Mucosa of rectum (tissue), 2 donors: ENCODE measurements around the gene AMOTL1.
"Not testable (repeated sequence)": the region's sequence is repeated elsewhere in the genome, so short reads cannot be mapped to it uniquely, and the experiment has no call there.

Experiments
- H3K27ac ChIP-seq, 2 donors: one replicate each; pipeline ENCODE4 v1.7.0; 2013; ENCODE audit warnings: inconsistent platforms in 2 of 2, low read depth in 2 of 2, low read length in 2 of 2
- H3K27me3 ChIP-seq, 2 donors: one replicate each; pipeline ENCODE4 v1.7.0; 2013; ENCODE audit warnings: low read length in 2 of 2; ENCODE audit not compliant: control insufficient read depth in 2 of 2, insufficient read depth in 2 of 2
- H3K36me3 ChIP-seq, 2 donors: one replicate each; pipeline ENCODE4 v1.7.0; 2013; ENCODE audit warnings: low read length in 2 of 2; ENCODE audit not compliant: control insufficient read depth in 2 of 2, insufficient read depth in 2 of 2
- H3K4me1 ChIP-seq, 2 donors: one replicate each; pipeline ENCODE4 v1.7.0; 2013; ENCODE audit warnings: low read length in 2 of 2, mild to moderate bottlenecking in 1 of 2; ENCODE audit not compliant: control insufficient read depth in 2 of 2, insufficient read depth in 2 of 2
- H3K4me3 ChIP-seq, 2 donors: one replicate each; pipeline ENCODE4 v1.7.0; 2013; ENCODE audit warnings: low read length in 2 of 2
- H3K9ac ChIP-seq, 2 donors: one replicate each; pipeline ENCODE4 v1.7.0; 2013; ENCODE audit warnings: low read length in 2 of 2, low read depth in 1 of 2, mild to moderate bottlenecking in 1 of 2
- H3K9me3 ChIP-seq, 2 donors: one replicate each; pipeline ENCODE4 v1.7.0; 2013; ENCODE audit warnings: low read length in 2 of 2; ENCODE audit not compliant: control insufficient read depth in 2 of 2
- donor health status: healthy.
- donor health status: Normal muscosa, but diverticular disease.

AMOTL1 gene

GRCh38 chr11:94790661-94791180 lies 22.6 kb downstream of the AMOTL1 start:
- Histone ChIP-seq H3K9me3 (no peaks in the 10 kb centered on the region), H3K36me3 (no peaks in the 10 kb centered on the region), H3K4me3 (no peak overlapping the region), H3K27me3 (no peaks in the 10 kb centered on the region), H3K9ac (no peak overlapping the region), H3K27ac (no peak overlapping the region), H3K4me1 (peaks cover 0 to 10% of the 10 kb centered on the region in 2 donors)

GRCh38 chr11:94791216-94791889 lies 23.2 kb downstream of the AMOTL1 start:
- no peak overlapping the region for H3K27ac ChIP-seq
- no peaks in the 10 kb centered on the region for H3K27me3 ChIP-seq
- no peaks in the 10 kb centered on the region for H3K36me3 ChIP-seq
- no peak overlapping the region for H3K9ac ChIP-seq
- H3K9me3 ChIP-seq = no peaks in the 10 kb centered on the region
- H3K4me3 ChIP-seq = no peak overlapping the region
- peaks cover 0 to 10% of the 10 kb centered on the region in 2 donors for H3K4me1 ChIP-seq

GRCh38 chr11:94791942-94792341 lies 23.8 kb downstream of the AMOTL1 start:
- not testable (repeated sequence) for H3K9me3 ChIP-seq, H3K27ac ChIP-seq, H3K9ac ChIP-seq, H3K36me3 ChIP-seq, H3K27me3 ChIP-seq, H3K4me3 ChIP-seq
- peaks cover 0 to 10% of the 10 kb centered on the region in 2 donors for H3K4me1 ChIP-seq

- H3K4me1 ChIP-seq = peaks cover 0 to 10% of the 10 kb centered on the region in 2 donors
- H3K9ac ChIP-seq = no peak overlapping the region
- no peaks in the 10 kb centered on the region for H3K9me3 ChIP-seq
- no peak overlapping the region for H3K4me3 ChIP-seq
- no peaks in the 10 kb centered on the region for H3K36me3 ChIP-seq
- H3K27me3 ChIP-seq = no peaks in the 10 kb centered on the region
- no peak overlapping the region for H3K27ac ChIP-seq
These were observed 24.3 kb downstream of the AMOTL1 start for GRCh38 chr11:94792451-94792850.

GRCh38 chr11:94793002-94793401 lies 24.8 kb downstream of the AMOTL1 start:
- Histone ChIP-seq H3K27me3 (no peaks in the 10 kb centered on the region), H3K4me3 (no peak overlapping the region), H3K27ac (no peak overlapping the region), H3K9me3 (no peaks in the 10 kb centered on the region), H3K36me3 (no peaks in the 10 kb centered on the region), H3K9ac (no peak overlapping the region), H3K4me1 (peaks cover 0 to 7% of the 10 kb centered on the region in 2 donors)

- peaks cover 0 to under 1% of the 10 kb centered on the region in 2 donors for H3K4me1 ChIP-seq
These were observed 25.7 kb downstream of the AMOTL1 start for GRCh38 chr11:94793822-94794221.

GRCh38 chr11:94794287-94795168 lies 26.4 kb downstream of the AMOTL1 start:
- H3K27me3 ChIP-seq = no peaks in the 10 kb centered on the region
- no peak overlapping the region for H3K9ac ChIP-seq
- no peaks in the 10 kb centered on the region for H3K9me3 ChIP-seq
- H3K27ac ChIP-seq = no peak overlapping the region
- no peaks in the 10 kb centered on the region for H3K36me3 ChIP-seq
- H3K4me1 ChIP-seq = no peaks in the 10 kb centered on the region
- no peak overlapping the region for H3K4me3 ChIP-seq

More at GRCh38 chr11:94793822-94794221, 25.7 kb downstream of the AMOTL1 start:
- no peak overlapping the region for H3K4me3 ChIP-seq
- H3K27me3 ChIP-seq = no peaks in the 10 kb centered on the region
- no peak overlapping the region for H3K27ac ChIP-seq
- no peaks in the 10 kb centered on the region for H3K9me3 ChIP-seq
- no peak overlapping the region for H3K9ac ChIP-seq
- no peaks in the 10 kb centered on the region for H3K36me3 ChIP-seq

GRCh38 chr11:94795476-94796189 lies 27.5 kb downstream of the AMOTL1 start:
- H3K9me3 ChIP-seq = no peaks in the 10 kb centered on the region
- no peak overlapping the region for H3K27ac ChIP-seq
- no peaks in the 10 kb centered on the region for H3K4me1 ChIP-seq
- no peaks in the 10 kb centered on the region for H3K36me3 ChIP-seq
- H3K9ac ChIP-seq = no peak overlapping the region
- H3K4me3 ChIP-seq = no peak overlapping the region
- no peaks in the 10 kb centered on the region for H3K27me3 ChIP-seq

GRCh38 chr11:94796190-94796580 lies 28.0 kb downstream of the AMOTL1 start:
- Histone ChIP-seq H3K4me3 (no peak overlapping the region), H3K36me3 (no peaks in the 10 kb centered on the region), H3K27me3 (no peaks in the 10 kb centered on the region), H3K27ac (no peak overlapping the region), H3K4me1 (peaks cover 0 to 4% of the 10 kb centered on the region in 2 donors), H3K9ac (no peak overlapping the region), H3K9me3 (no peaks in the 10 kb centered on the region)

GRCh38 chr11:94796863-94797262 lies 28.7 kb downstream of the AMOTL1 start:
- no peaks in the 10 kb centered on the region for H3K36me3 ChIP-seq
- H3K4me3 ChIP-seq = no peak overlapping the region
- no peak overlapping the region for H3K9ac ChIP-seq
- H3K27me3 ChIP-seq = no peaks in the 10 kb centered on the region
- no peak overlapping the region for H3K27ac ChIP-seq
- H3K9me3 ChIP-seq = no peaks in the 10 kb centered on the region
- H3K4me1 ChIP-seq = peaks cover 0 to 4% of the 10 kb centered on the region in 2 donors
